Stimulated activated CD4-positive, alpha-beta T cell treated with anti-CD3 and anti-CD28 coated beads, TNF-alpha, amount 100 ng/mL, for 4 hours (primary cell): ENCODE results near the gene GNAQ.

Source experiments
- DNase-seq, 3 experiments: peaks; one replicate each; pipeline ENCODE4 v3.0.0-alpha.2; 2020; ENCODE audit warnings: low read depth in 3 of 3

GNAQ gene

GRCh38 chr9:78003730-78004129 is 27.9 kb downstream of the GNAQ start:
- DNase-seq: no peak

- no peak for DNase-seq
These were observed 29.5 kb downstream of the GNAQ start for GRCh38 chr9:78001946-78002731.

- no peak for DNase-seq
These were observed 31.4 kb downstream of the GNAQ start for GRCh38 chr9:78000221-78000620.

GRCh38 chr9:77999231-77999631 is 32.4 kb downstream of the GNAQ start:
- DNase-seq: no peak

- DNase-seq: no peak
These were observed 33.9 kb downstream of the GNAQ start for GRCh38 chr9:77997611-77998284.

- DNase-seq: no peak
These were observed 34.9 kb downstream of the GNAQ start for GRCh38 chr9:77996696-77997095.

GRCh38 chr9:77991191-77991590 is 40.4 kb downstream of the GNAQ start:
- DNase-seq: no peak

- DNase-seq: no peak
These were observed 41.7 kb downstream of the GNAQ start for GRCh38 chr9:77989909-77990308.

GRCh38 chr9:77989458-77989857 is 42.2 kb downstream of the GNAQ start:
- DNase-seq: no peak

GRCh38 chr9:77988630-77989029 is 43.0 kb downstream of the GNAQ start:
- no peak for DNase-seq

GRCh38 chr9:77987880-77988525 is 43.6 kb downstream of the GNAQ start:
- no peak for DNase-seq

GRCh38 chr9:77987081-77987656 is 44.4 kb downstream of the GNAQ start:
- no peak for DNase-seq

GRCh38 chr9:77985996-77986395 is 45.6 kb downstream of the GNAQ start:
- DNase-seq: no peak

- no peak for DNase-seq
These were observed 48.3 kb downstream of the GNAQ start for GRCh38 chr9:77983320-77983662.

GRCh38 chr9:77982581-77983319 is 48.9 kb downstream of the GNAQ start:
- DNase-seq: no peak

GRCh38 chr9:77981907-77982306 is 49.7 kb downstream of the GNAQ start:
- DNase-seq: no peak

GRCh38 chr9:77981332-77981731 is 50.3 kb downstream of the GNAQ start:
- DNase-seq: no peak

GRCh38 chr9:77980622-77981021 is 51.0 kb downstream of the GNAQ start:
- DNase-seq: no peak

GRCh38 chr9:77978086-77978781 is 53.4 kb downstream of the GNAQ start:
- no peak for DNase-seq

- DNase-seq: peak in 1 of 3 experiments; percentile 18
These were observed 54.4 kb downstream of the GNAQ start for GRCh38 chr9:77977210-77977611.

GRCh38 chr9:77975806-77976205 is 55.8 kb downstream of the GNAQ start:
- DNase-seq: no peak
